Activated naive CD4-positive, alpha-beta T cell treated with anti-CD3 and anti-CD28 coated beads, Interleukin-2, amount 50 U/mL, for 16 hours (primary cell): ENCODE measurements around the gene SUSD6.
"Not testable (repeated sequence)": the region's sequence is repeated elsewhere in the genome, so short reads cannot be mapped to it uniquely, and the experiment has no call there.

Source experiments
- DNase-seq: peaks from one replicate; pipeline ENCODE4 v3.0.0-alpha.2; 2020

Gene SUSD6

DNA sequence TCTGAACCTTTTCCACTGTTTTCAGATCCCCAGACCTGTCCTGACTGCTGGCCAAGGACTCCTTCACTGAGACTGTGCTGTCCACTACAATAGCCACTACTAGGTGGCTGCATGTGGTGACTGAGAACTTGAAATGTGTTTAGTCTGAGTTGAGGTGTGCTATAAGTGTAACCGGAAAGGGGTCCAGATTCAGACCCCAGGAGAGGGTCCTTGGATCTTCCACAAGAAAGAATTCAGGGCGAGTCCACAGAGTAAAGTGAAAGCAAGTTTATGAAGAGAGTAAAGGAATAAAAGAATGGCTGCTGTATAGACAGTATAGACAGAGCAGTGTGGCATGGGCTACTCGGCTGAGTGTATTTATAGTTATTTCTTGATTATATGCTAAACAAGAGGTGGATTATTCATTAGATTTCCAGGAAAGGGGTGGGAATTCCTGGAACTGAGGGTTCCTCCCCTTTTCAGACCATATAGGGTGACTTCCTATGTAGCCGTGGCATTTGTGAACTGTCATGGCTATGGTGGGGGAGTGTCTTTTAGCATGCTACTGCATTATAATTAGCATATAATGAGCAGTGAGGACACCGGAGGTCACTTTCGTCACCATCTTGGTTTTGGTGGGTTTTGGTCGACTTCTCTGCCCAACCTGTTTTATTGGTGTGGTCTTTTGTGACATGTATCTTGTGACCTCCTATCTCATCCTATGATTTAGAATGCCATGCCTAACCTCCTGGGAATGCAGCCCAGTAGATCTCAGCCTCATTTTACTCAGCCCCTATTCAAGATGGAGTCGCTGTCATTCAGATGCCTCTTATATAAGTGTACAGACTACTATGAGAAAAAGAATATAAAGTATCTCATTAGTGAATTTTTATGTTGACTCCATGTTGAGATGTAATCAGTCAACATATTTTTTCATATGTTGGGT is 85.5 kb downstream of the SUSD6 start:
- DNase-seq = no peak

DNA sequence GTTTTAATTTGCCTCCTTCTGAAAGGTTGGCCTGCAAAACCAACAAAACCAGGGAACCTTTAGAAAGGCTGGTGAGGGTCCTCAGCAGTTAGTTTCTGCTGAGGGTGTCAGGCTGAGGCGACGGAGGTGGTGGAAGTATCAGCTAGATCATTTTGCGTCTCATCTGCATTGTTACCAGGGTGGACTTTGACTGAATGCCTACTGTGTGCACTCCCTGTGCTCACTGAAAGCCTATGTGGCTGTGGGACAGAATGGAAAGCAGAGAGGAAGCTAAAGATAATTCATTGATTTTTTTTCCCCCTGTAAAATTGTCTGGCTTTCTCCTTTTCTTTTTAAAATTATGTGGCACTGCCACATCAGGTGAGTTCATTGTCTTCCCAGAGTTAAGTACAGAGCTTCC is 87.2 kb downstream of the SUSD6 start:
- DNase-seq = no peak

DNA sequence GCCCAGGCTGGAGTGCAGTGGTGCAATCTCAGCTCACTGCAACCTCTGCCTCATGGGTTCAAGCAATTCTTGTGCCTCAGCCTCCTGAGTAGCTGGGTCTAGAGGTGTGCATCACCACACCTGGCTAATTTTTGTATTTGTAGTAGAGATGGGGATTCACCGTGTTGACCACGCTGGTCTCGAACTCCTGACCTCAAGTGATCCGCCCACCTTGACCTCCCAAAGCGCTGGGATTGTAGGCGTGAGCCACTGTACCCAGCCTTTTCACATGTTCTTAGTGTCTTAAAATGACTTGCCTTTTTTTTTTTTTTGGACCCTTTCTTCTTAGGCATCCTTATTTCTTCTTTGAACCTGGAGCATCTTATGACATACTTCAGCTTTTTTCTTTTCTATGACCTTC is 87.8 kb downstream of the SUSD6 start:
- not testable (repeated sequence) for DNase-seq

DNA sequence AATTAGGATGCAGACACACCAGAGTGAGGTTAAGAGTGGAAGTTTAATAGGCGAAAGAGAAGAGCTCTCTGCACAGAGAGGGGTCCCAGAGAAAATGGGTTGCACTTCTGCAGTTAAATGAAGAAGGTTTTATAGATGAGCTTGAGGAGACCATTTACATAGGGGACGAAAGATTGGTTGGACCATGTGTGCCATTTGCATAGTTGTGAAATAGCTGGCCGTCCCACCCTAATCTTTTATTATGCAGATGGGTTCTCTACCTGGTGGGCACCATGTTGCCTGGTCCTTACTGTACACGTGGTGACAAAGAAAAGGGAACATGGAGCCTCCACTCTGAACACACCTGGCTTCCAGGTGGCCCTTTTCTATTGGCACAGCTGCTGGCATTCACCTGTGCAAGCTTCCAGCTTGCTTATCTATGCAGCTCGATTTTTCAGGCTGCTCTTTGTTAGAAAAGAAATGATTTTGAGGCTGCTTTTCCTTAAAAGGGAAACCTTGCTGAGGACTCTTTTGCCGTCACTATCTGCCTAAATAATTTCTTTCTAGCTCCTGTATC is 88.4 kb downstream of the SUSD6 start:
- DNase-seq = no peak

DNA sequence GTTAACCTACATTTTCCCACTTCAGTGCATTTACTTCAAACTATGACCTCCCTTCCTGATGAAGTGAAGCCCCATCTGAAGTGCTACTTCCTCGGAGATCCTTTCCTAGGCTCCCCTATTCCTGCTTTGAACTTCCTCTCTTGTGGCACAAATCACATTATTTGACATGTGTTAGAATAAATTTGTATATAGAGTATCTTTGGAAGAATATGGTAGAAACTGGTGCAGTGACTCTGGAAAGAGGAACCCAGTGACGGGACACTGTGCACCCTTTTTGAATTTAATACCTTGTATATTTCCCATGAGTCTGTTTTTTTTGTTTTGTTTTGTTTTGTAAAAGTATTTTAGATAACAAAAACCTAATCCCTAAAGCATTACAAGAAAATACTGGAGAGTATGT is 89.2 kb downstream of the SUSD6 start:
- DNase-seq = no peak

DNA sequence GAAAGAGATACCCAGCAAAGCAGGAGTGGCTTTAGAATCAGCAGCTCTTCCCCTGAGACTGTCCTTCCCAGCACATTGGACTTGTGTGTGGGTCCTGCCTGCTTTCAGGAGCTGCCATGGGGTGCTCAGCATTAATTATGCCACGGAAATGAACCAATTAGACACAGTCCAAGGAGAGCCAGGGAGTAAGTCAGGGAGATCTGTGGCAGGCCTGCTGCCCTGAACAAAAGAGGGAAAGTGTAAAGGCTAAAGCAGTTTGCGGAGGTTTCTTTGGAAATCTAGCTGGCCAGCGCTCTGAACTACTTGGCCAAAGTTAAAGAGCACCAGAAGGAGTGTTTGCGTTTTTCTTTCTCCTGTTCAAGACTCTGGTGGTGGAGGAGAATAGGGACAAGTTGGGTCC is 89.9 kb downstream of the SUSD6 start:
- no peak for DNase-seq

DNA sequence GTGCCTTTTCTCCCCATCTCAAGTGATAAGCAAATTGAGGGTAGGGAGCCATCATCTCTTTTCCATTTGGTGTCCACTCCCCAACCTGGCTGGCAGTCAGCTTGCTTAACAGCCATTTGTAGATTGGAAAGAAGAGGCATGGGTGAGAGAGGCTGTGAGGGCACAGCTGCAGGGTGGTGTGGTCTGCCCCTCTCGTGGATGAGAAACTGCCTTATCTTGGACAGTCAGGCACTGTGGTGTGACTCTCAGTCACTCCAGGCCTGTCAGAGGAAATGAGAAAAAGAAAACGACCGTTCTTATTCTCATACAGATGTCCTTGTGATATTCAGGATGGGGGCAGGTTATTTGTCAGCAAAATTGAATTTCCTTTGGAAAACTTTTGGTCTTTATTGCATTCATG is 90.5 kb downstream of the SUSD6 start:
- no peak for DNase-seq

DNA sequence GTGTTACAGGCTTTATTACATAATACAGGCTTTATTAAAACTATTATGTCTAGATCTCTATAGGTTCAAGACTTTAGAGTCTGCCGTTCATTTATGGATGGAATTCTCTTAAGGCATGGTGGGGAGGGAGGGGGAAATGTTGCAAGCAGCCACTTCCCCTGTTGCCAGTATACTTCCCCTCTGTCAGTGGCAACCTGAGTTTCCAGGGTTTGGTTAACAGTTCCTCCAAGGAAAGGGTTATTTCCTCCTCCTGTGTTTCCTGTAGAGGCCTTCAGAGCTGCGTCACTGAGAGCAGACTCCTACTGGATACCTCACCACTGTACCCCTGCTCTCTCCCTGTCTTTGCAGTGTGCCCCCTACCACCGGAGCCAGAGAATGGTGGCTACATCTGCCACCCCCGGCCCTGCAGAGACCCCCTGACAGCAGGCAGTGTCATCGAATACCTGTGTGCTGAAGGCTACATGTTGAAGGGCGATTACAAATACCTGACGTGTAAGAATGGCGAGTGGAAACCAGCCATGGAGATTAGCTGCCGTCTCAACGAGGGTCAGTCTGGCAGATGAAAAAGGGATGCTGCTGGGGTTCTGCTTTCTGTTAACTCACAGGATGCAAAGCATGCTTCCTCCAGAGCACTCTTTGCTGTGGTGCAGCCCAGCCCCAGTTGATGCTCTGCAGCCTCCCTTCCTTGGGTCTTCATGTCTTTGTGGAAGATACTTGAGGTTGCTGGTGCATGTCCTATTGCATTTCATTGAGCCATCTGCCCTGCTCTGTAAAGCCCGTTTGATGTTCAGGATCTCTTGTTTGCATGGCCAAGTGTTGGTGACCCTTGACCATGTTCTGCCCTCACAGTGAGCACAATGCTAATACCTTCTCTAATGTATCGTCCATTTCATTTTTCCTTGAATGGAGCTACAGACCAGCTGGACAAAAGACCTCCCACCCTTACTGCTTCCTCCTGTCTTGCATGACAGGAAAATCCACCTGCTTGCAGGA is 91.9 kb downstream of the SUSD6 start:
- DNase-seq = no peak

DNA sequence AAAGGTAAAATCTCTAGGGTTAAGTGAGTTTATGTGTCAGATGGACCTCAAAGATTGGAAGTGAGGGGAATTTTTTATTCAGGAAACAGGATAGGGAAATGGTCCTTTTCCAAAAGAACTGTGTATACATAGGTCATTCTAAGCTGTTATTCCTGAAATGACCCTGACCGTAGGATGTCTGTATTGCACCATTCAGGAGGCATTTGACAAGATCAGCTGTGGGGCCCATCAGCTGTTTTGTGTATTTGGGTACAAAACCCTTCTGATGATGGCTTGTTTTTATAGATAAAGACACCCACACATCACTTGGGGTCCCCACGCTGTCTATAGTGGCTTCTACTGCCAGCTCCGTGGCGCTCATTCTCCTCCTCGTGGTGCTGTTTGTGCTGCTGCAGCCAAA is 92.9 kb downstream of the SUSD6 start:
- no peak for DNase-seq

DNA sequence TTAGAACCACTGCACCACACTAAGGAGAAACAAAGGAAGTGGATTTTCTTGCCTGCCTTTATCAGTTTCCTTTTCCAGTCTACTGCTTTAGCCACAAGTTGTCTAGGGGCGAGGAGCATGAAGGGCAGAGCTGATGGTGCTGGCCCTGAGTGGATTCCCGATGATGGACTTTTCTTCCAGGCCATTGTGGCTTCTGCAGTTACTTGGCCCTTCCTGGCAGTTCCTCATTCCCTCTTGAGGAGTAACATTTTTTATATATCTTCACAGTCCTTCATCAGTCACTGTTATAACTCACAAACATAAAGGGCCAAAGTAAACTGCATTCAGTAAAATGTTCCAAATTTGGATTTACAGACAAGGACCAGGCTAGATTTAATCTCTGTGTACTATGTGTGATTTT is 94.3 kb downstream of the SUSD6 start:
- no peak for DNase-seq

DNA sequence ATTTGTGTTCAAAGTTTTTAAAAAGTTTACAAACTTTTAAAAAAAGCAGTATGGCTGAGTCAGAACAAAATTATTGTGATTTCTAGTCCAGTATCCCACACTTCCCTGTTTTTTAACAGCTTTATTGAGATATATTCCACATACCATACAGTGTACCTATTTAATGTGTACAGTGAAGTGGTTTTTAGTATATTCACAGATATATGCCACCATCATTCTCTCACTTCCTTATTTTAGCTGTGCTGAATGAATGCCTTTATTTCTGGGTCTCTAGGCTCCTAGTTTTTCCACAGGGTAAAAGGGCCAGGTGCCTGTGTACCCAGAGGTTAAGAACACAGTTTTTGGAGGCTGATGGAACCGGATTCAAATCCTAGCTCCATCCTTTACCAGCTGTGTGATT is 96.7 kb downstream of the SUSD6 start:
- DNase-seq = no peak

DNA sequence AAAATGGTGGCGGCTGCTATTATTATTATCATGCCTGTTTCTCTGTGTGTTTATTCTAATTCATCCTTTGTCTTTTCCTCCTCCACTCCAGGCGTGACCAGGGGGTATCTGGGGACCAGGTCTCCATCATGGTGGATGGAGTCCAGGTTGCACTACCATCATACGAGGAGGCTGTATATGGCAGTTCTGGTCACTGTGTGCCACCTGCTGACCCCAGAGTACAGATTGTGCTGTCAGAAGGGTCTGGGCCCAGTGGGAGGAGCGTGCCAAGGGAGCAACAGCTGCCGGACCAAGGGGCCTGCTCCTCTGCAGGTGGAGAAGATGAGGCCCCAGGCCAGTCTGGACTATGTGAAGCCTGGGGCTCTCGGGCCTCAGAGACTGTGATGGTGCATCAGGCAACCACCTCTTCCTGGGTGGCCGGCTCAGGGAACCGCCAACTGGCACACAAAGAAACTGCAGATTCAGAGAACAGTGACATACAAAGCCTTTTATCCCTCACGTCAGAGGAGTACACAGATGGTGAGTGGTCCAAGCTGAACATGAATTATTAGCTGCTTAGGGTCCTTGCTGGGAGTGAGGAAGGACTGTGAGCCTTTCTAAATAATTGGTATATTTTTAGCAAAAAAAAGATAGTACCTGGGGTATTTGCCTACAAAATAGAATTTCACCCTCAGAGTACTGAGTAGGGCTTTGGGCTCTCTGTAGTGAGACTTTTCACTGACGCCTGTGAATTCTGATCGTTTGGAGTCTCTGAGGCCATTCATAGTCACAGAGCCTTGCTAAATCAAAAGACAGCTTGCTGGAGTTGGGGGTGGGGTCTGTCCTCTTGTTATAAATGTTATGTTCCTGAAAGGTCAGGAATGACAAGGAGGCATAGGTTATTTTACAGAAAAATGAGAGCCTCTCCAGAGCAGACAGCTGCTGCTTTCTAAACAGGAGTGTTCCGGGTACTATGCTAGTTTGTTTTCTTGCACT is 97.5 kb downstream of the SUSD6 start:
- peak; percentile 47 for DNase-seq

DNA sequence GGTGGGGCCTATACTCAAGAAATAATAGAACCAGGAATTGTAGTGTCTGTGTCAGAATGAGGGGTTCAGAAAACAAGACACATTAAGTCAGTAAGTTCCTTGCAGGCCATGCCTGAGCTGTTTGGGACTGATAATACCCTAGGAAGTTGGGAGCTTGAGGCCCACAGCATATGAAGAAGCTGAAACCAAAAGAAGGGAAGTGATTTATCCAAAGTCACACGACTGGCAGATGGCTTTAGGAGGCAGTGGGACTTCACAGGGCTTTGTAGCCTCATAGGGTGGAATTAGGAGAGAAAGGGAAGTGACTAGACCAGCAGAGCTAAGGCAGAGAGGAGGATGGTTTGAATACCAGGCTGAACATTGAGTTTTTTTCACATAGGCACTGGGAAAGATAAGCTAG is 99.0 kb downstream of the SUSD6 start:
- DNase-seq = no peak

DNA sequence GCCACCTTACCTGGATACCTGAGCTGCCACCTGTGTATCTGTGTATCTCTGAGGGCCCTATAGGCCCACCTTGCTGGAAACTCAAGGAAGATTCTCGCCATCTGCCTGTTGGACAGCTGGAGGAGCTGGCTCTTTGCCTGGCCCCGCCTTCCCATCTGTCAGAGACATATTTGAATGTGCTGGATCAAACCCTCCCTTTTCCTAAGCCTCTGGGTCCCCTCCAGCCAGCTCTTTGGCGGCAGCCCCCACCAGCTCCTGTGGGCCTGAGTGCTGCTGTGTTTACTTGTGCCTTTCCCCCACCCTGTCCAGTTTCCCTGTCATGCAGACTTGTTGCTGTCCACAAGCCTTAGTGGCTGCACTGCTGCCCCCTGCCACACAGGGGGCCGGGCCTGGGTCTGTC is 99.7 kb downstream of the SUSD6 start:
- DNase-seq = no peak

DNA sequence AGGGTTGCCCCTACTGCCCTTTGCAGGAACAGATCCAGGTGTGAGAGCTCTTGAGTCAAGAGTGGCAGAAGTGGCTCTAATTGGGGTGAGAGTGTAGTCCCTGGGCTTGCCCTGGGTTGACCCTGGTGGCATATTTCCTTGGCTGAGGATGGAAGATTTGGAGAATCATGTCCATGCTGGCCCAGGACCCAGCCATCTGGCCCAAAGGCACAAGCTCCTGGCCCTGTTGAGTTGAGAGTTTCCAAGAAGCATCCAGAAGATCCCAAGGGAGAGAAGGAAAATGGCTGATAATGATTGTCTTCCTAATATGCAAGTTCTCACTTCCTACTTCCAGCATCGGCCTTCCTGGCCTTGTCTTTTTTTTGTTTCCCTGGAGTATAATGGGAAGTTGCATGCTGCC is 100.1 kb downstream of the SUSD6 start:
- no peak for DNase-seq

DNA sequence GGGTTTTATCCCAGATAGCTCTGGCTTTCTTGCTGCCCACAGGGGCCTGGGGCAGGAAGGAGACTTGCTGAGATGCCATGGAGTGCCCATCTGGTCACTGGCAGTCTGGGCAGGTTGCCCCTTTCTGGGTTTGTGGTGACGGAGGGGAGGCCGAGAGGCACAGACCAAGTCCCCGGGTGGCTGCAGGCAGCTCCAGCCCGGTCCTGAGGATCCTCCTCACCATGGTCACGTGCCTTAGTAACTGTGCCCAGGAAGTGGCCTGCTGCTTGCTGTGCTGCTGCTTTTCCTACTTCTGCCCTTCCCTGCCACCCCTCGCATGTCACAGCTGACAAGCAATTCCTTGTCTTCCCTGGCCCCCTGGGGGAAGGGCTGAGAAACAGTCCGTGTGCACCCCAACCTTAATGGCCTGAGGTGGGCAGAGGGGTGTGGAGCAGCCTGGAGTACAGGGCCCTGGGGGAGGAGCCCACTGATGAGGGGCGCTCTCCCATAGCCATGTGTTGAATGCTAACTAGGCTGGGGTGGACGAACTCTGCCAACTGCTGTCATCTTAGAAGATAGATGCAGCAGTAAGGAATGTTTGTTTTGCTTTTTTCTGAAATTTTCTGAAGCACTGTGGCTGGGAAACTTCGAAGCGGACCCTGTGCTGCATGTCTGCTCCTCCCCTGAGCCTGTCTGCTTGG is 100.6 kb downstream of the SUSD6 start:
- DNase-seq = no peak

DNA sequence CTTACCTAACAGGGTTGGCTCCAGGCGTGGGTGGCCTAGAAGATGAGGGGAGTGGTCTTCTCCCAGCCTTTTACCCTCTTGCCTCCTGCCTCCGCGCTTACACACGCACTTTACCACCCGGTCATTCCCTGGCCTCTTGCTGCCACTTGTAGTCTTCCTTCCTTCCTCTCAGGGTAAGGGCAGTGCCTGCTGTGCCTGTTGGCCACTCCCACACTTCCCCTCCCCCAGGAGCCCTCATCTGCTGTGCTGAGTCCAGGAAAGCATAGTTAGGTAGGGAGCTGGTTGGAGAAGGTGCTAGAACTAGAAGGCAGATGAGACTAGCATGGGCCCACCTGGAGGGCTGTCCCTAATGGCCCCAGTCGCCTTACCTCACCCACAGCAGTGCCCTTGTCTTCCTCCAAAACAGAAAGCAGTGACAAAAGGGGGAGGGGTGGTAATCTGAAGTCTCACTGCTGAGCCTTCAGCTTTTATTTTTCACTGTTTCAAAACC is 101.2 kb downstream of the SUSD6 start:
- DNase-seq = no peak

DNA sequence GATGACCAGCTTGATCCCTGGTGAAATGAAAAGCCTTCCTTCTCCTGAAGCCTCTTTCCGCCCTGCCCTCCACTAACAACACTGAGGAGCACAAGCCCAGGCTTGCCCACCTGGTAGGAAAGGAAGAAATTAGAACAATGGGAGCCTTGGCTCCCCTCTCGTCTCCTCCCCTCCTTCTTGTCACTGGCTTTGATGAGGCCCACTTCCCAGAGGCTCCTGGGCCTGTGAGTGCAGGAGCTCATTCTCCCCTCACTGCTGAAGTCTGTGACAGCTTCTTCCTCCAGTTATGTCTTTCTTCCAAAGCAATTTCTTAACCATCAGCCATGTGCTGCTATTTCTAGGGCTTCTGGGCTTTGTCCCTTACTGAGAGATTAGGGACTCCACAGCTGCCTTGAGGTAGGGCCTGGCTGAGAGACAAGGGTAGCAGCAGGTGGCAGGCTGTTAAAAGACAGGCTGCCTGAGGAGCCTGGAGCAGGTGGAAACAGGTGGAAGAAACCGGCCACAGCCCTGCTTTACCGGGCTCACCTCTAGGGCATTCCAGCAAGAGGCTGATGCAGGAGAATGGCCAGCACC is 101.9 kb downstream of the SUSD6 start:
- DNase-seq = no peak

DNA sequence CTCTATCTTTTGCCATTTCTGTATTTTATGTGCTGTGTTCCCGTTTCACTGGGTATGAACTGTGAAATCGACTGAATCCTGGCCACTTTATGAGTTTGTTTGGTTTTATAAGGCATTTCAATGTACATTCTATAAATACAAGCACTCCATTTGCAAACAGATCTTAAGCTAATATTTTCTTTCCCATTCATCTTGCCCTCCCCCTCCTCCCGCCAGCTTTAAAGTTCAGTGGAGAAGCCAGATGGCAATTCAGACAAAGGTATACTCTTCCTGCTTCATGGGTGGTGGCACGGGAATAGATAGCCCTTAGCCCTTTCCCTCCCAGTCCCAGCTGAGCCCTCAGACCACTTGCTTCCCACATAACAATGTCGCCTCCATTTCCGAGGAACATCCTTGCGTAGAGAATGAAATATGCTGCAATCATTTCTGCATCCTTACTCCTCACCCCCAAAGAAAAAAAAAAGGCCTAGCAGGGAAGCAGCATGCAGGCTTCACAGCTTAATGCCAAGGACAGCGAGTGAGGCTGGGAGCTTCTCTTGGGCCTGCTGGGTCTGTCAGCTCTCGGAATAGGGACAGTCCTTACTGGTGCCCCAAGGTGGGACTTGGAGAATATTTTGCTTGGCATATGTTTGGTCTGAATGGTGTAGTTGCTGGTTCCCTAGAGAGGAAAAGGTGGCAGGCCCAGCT is 102.7 kb downstream of the SUSD6 start:
- no peak for DNase-seq

DNA sequence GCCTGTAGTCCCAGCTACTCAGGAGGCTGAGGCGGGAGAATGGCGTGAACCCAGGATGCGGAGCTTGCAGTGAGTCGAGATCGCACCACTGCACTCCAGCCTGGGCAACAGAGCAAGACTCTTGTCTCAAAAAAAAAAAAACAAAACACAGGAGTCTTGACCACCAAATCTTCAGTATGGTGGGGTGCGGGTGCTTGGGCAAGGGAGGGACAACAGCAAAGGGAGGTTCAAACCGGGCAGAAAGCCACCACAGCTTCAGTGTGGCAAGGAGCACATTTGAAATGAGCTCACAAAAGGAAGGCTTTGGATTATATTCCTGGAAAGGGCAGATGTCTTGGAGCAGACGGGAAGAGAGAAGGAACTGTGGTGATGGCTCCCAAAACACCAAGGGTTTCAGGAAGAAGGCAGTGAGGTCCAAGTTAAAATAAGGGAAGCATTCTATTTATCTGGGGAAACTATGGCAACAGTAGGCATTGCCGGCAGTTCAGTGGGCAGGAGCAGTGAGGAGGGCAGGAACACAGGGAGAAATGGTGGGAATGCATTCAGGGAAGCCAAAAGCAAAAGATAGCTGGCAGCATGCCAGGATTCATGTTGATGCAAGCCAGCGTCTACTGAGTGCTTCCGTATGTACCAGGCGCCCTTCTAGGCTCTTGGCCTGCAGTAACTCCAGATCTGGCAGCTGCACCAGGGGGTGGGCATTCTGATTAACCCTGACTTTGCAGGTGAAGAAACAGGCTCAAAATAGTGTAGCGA is 104.5 kb downstream of the SUSD6 start:
- no peak for DNase-seq
